Fibroblast of lung (primary cell): ENCODE results near the gene SRGAP1. TPM values are rescaled to one million over a fixed set of nuclear protein-coding genes. Genes with fewer than 3 reads are reported as not detected.
"Not testable (repeated sequence)": the region's sequence is repeated elsewhere in the genome, so short reads cannot be mapped to it uniquely, and the experiment has no call there.

Source experiments
- DNase-seq, 2 donors: peaks; one replicate each; pipeline versions ENCODE4 v3.0.0 to v3.0.0-alpha.2; 2010; ENCODE audit warnings: low read depth in 2 of 2
- H2AFZ ChIP-seq: 2 replicates; pipeline ENCODE4 v1.5.1; 2012; ENCODE audit warnings: low read length, control low read depth, inconsistent platforms
- H3K27ac ChIP-seq: 2 replicates; pipeline ENCODE4 v1.5.1; 2011; ENCODE audit warnings: low read length, control low read depth; ENCODE audit not compliant: insufficient read depth
- H3K27me3 ChIP-seq: 2 replicates; pipeline ENCODE4 v1.5.1; 2011; ENCODE audit warnings: mild to moderate bottlenecking, low read length; ENCODE audit not compliant: control insufficient read depth, insufficient read depth
- H3K36me3 ChIP-seq: 2 replicates; pipeline ENCODE4 v1.5.1; 2011; ENCODE audit warnings: low read length; ENCODE audit not compliant: control insufficient read depth, insufficient read depth
- H3K4me1 ChIP-seq: 2 replicates; pipeline ENCODE4 v1.5.1; 2011; ENCODE audit warnings: low read length; ENCODE audit not compliant: control insufficient read depth, insufficient read depth; ENCODE audit errors: extremely low read depth
- H3K4me2 ChIP-seq: 2 replicates; pipeline ENCODE4 v1.5.1; 2011; ENCODE audit warnings: low read length, control low read depth; ENCODE audit not compliant: insufficient read depth; ENCODE audit errors: extremely low read depth
- H3K4me3 ChIP-seq, 4 experiments: fragments of 200-600 bp in 1 of 4; sonication (generic) in 1 of 4; replicated peaks in 1 of 4; 2 replicates each; pipeline ENCODE4 v1.5.1; 2011 to 2016; ENCODE audit warnings: low read length in 4 of 4, low read depth in 3 of 4, mild to moderate bottlenecking in 3 of 4, control low read depth in 2 of 4, inconsistent platforms in 1 of 4, mixed read lengths in 1 of 4; ENCODE audit not compliant: insufficient read depth in 1 of 4; ENCODE audit errors: control extremely low read depth in 1 of 4
- H3K79me2 ChIP-seq: 2 replicates; pipeline ENCODE4 v1.5.1; 2012; ENCODE audit warnings: mild to moderate bottlenecking, low read length, inconsistent platforms; ENCODE audit not compliant: control insufficient read depth, insufficient read depth
- H3K9ac ChIP-seq: 2 replicates; pipeline ENCODE4 v1.5.1; 2011; ENCODE audit warnings: mild to moderate bottlenecking, low read length, control low read depth; ENCODE audit not compliant: insufficient read depth
- H3K9me3 ChIP-seq: 2 replicates; pipeline ENCODE4 v1.5.1; 2012; ENCODE audit warnings: low read depth, low read length; ENCODE audit not compliant: control insufficient read depth, insufficient read depth
- H4K20me1 ChIP-seq: 2 replicates; pipeline ENCODE4 v1.5.1; 2011; ENCODE audit warnings: low read length; ENCODE audit not compliant: control insufficient read depth, insufficient read depth; ENCODE audit errors: extremely low read depth
- CTCF ChIP-seq, 2 donors: IDR thresholded peaks in 1 of 2; conservative IDR thresholded peaks in 1 of 2; 1 replicate in 1 of 2; 2 replicates in 1 of 2; pipeline ENCODE4 v1.5.1; 2011 to 2012; ENCODE audit warnings: low read length in 2 of 2, control low read depth in 1 of 2, inconsistent platforms in 1 of 2, low read depth in 1 of 2, mild to moderate bottlenecking in 1 of 2
- EZH2 ChIP-seq: IDR thresholded peaks from 2 replicates; pipeline ENCODE4 v1.5.1; 2012; ENCODE audit warnings: low read length, control low read depth, mild to moderate bottlenecking; ENCODE audit errors: missing control alignments
- polyA plus RNA-seq, 2 donors: library from polyadenylated mRNA; depleted of rRNA in 1 of 2; stranded (reverse) in 1 of 2; unstranded in 1 of 2; fragments of >200 nt; gene quantifications; 2 replicates each; pipeline ENCODE4 v1.2.1, GENCODE V29; 2011 to 2012; ENCODE audit warnings: missing spikeins in 1 of 2
- total RNA-seq: library from RNA; depleted of rRNA; stranded (reverse); fragments of >200 nt; gene quantifications from 2 replicates; pipeline ENCODE4 v1.2.1, GENCODE V29; 2014

The SRGAP1 gene
- total and polyA plus RNA-seq, 2 donors (not counting 1 experiment from before 2014, with no cell fraction given): 18.9 to 30.2 TPM

- no peaks in the 10 kb centered on the region for H3K36me3 ChIP-seq
- no peaks in the 10 kb centered on the region for H3K27me3 ChIP-seq
- peaks cover 2% of the 10 kb centered on the region for H3K4me1 ChIP-seq
- TF ChIP-seq CTCF (conservative IDR thresholded peaks at IDR 0.05 in 1 of 2, IDR thresholded peaks at IDR 0.05 in 1 of 2; ENCODE audit: low read depth in 1 of 2, low read length in 2 of 2) (no peak), EZH2 (no peak)
- no peaks in the 10 kb centered on the region for H3K79me2 ChIP-seq
- no peak for DNase-seq
- H3K27ac ChIP-seq: no peak overlapping the region
- H2AFZ ChIP-seq: no peak overlapping the region
- H4K20me1 ChIP-seq: no peaks in the 10 kb centered on the region
- no peak overlapping the region for H3K4me3 ChIP-seq
- no peak overlapping the region for H3K4me2 ChIP-seq
- no peaks in the 10 kb centered on the region for H3K9me3 ChIP-seq
- H3K9ac ChIP-seq: no peak overlapping the region
Observed at GRCh38 chr12:63838411-63838810, 6.1 kb upstream of the SRGAP1 start.

GRCh38 chr12:63841011-63841410, 3.5 kb upstream of the SRGAP1 start:
- H3K9me3 ChIP-seq: no peaks in the 10 kb centered on the region
- no peak overlapping the region for H3K27ac ChIP-seq
- DNase-seq: no peak
- no peak for TF ChIP-seq CTCF (conservative IDR thresholded peaks at IDR 0.05 in 1 of 2, IDR thresholded peaks at IDR 0.05 in 1 of 2; ENCODE audit: low read depth in 1 of 2, low read length in 2 of 2)
- no peak for TF ChIP-seq EZH2
- no peak overlapping the region for H3K4me2 ChIP-seq
- peaks cover 19% of the 10 kb centered on the region for H3K79me2 ChIP-seq
- H3K36me3 ChIP-seq: no peaks in the 10 kb centered on the region
- H3K27me3 ChIP-seq: no peaks in the 10 kb centered on the region
- no peaks in the 10 kb centered on the region for H4K20me1 ChIP-seq
- H2AFZ ChIP-seq: peak overlapping the region; percentile 29
- H3K4me1 ChIP-seq: peaks cover 2% of the 10 kb centered on the region
- no peak overlapping the region for H3K4me3 ChIP-seq
- no peak overlapping the region for H3K9ac ChIP-seq

- Histone ChIP-seq H3K36me3 (peaks cover 2% of the 10 kb centered on the region), H3K9me3 (no peaks in the 10 kb centered on the region), H3K4me3 (no peak overlapping the region), H3K79me2 (peaks cover 25% of the 10 kb centered on the region), H3K27me3 (no peaks in the 10 kb centered on the region), H3K4me2 (no peak overlapping the region), H3K4me1 (peaks cover 4% of the 10 kb centered on the region), H4K20me1 (no peaks in the 10 kb centered on the region), H3K27ac (no peak overlapping the region), H2AFZ (peak overlapping the region; percentile 31), H3K9ac (no peak overlapping the region)
- TF ChIP-seq EZH2: no peak
- no peak for TF ChIP-seq CTCF (conservative IDR thresholded peaks at IDR 0.05 in 1 of 2, IDR thresholded peaks at IDR 0.05 in 1 of 2; ENCODE audit: low read depth in 1 of 2, low read length in 2 of 2)
- peak in 1 of 2 donors; percentile 59 for DNase-seq
Observed at GRCh38 chr12:63841571-63841970, 2.9 kb upstream of the SRGAP1 start.

GRCh38 chr12:63842750-63843149, 1.8 kb upstream of the SRGAP1 start:
- not testable (repeated sequence) for H4K20me1 ChIP-seq, H3K4me3 ChIP-seq, H3K4me1 ChIP-seq, H3K27ac ChIP-seq, DNase-seq, H3K36me3 ChIP-seq, H3K9me3 ChIP-seq, H2AFZ ChIP-seq, H3K9ac ChIP-seq, H3K27me3 ChIP-seq
- peak overlapping the region; percentile 59 for H3K4me2 ChIP-seq
- H3K79me2 ChIP-seq: peaks cover 36% of the 10 kb centered on the region
